H4 (cell line): Measurements from ENCODE around the gene BTG2. TPM values are rescaled to one million over a fixed set of nuclear protein-coding genes. Genes with fewer than 3 reads are reported as not detected.

Experiments used
- DNase-seq: peaks from one replicate; pipeline ENCODE4 v3.0.0-alpha.2; 2015; ENCODE audit warnings: low spot score
- total RNA-seq: library from RNA; depleted of rRNA; stranded (reverse); fragments of >200 nt; shearing (Covaris generic); gene quantifications from 2 replicates; pipeline ENCODE4 v1.2.3, GENCODE V29; 2014

The BTG2 gene
- total RNA-seq, 1 experiment from 2014 or later = 11.7 TPM

DNA sequence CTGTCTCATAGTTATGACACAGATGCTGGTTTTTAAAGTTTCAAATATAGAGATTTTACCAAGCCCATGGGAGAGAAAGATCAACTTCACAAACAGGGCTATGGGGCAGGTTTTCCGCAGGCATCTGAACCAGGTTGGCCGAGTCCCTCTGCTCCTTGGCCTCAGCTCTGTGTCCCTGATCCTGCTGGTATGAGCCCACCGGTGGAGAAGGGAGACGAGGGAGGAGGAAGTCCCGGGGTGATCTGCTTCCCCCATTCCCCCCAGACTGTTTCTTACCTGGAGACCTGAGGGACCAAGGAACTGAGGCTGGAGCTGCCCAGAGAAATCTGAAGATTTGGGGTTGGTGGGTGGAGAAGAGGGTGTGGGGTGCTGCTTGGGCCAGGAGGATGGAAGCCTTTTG is 28.9 kb upstream of the BTG2 start:
- no peak for DNase-seq

DNA sequence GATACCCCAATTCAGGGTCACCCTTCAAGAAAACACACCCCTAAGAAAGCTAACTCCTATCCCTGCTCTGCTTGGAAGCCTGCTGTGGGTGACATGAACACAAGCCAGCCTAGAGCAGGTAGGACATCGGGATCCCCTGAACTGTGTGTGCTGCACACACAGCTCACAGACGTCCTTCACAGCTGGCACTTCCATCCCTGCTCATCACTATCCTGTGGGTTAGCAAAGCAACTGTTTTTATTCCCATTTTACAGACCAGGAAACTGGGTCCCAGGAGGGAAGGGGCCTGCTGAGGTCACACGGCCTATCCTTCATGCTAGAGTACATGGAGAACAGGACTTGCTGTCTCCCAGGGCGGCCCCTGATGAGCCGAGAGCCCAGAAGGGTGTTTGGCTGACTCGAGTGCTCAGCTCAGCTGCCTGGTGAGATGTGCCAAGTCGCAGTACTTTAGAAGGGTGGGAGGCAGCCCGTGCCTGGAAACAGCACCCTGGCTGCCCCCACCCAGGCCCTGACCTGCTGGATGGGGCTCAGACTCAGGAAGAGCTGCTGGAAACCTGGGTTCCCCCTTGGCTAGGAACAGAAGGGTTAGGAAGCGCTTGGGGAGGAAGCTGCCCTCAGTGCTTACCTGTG is 28.3 kb upstream of the BTG2 start:
- DNase-seq = no peak

DNA sequence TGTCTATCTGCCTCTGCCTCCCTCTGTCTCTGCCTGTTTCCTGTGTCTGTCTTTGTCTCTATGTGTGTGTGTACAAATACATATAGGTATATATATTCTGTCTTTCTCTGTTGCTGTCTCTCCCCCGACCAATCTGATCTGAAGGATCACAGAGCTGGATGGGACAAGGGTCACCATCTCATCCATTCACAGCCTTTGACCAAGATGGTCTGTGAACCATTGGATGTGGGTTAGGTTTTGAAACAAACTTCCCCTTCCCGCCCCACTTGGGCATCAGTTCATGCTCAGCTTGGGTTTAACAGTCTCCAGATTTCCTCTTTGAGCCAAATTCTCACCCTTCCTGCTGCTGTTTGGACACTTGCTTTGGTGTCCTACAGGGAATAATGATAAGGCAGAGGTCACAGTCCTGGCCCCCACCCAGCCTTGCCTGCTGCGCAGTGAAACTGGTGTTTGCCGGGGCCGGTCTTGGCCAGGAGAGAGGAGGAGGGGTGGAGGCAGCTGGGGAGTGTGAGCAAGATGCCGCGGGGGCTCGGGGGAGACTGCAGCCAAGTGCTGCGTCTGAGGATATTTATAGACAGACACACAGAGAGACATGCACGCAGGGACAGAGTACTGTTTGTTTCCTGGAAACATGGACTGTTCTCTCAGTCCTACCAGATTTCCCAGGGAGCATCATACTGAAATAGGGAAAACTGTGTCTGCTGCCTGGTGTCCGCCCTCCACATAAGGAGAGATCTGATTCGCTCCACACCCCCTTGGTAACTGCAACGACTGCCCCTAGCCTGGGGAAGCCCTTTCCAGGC is 27.0 kb upstream of the BTG2 start:
- no peak for DNase-seq

DNA sequence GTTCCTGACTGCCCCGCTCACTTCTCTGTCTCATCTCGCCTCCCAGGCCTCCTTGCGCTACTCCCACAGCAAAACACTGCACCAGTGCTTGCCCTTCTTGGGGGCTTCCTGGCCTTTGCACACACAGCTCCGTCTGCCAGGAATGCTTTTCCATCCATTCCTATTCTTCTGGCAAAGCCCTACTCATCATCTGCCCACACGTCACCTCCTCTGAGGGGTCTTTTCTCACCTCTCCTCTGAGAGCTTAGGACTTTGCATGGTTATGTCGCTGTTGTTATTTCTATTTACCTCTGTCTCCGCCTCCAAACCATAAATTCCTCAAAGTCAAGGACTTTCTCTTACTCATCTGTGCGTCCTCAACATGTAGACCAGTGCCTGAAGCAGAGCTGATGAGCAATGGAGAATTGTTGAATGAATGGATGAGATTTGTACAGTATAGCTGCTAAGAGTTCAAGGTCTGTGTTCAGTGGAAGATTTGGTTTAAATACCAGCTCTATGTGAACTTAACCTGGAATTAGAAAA is 26.4 kb upstream of the BTG2 start:
- no peak for DNase-seq

DNA sequence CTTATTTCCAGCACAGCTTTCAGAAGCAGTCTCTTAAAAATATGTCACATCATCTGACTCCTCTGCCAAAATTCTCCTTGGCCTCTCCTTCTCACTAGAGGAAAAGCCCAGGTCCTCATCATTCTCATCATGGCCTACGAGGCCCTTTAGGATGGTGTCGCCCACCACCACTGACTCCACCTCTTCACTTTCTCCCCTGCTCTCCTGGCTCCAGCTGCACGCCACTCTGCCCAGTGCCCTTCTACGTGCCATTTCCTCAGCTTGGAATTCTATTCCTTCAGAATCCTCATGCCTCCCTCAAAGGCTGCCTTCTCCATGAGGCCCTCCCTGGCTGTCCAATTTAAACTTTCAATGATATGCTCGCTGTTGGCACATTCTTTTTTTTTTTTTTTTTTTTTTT is 25.3 kb upstream of the BTG2 start:
- no peak for DNase-seq

DNA sequence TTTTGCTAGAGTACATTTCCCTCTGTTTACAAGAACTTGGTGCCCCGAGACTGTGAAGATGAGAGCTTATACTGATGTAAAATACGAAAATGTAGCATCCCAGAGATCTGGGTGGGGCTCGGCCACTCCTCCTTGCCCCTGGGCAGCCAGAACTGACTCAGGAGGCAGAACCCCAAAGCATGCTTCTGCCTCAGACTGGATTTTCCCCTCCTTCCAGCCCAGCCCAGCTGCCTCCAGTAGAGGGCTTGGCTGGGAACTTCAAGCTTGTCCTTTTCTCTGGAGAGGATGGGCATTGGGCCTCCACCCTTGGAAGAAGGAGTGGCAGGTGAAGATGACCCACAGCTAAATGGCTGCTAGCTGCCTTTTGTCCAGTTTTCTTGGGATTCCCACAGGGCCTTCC is 24.3 kb upstream of the BTG2 start:
- DNase-seq = no peak

DNA sequence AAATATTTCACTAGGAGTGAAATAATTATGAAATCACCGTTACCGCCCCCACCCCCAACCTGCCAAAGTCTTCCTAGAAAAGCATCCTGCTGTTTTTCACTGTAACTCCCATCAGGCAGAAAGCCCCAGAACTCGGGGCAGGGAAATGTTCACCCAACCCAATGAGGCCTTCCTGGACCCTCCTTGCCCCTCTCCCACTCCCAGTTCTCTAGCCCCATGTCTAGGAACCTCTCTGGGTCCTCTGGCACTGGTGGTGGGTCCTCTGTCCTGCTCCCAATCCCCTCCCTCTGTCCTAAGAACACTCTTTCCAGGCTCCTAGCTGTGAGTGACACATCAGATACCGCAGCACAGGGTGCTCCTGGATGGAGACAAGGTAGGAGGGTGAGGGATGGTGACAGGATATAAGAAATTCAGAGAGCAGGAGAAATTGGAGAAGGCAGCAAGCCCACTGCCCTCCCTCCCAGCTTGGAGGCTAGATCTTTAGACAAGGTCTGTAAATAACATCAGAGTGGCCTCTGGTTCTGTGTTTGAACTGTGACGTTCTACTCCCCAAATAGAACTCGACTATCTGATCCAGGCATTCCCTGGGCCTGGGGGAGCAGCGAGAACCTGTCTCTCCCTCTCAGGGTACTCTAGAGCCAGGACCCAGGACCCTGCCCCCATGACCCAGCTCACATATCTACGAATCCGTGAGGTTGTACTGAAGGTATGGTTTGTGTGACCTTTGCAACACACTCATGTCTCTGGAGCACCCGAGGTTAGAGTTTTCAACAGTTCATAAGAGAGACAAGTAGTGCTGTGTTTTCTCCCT is 23.3 kb upstream of the BTG2 start:
- DNase-seq = no peak

DNA sequence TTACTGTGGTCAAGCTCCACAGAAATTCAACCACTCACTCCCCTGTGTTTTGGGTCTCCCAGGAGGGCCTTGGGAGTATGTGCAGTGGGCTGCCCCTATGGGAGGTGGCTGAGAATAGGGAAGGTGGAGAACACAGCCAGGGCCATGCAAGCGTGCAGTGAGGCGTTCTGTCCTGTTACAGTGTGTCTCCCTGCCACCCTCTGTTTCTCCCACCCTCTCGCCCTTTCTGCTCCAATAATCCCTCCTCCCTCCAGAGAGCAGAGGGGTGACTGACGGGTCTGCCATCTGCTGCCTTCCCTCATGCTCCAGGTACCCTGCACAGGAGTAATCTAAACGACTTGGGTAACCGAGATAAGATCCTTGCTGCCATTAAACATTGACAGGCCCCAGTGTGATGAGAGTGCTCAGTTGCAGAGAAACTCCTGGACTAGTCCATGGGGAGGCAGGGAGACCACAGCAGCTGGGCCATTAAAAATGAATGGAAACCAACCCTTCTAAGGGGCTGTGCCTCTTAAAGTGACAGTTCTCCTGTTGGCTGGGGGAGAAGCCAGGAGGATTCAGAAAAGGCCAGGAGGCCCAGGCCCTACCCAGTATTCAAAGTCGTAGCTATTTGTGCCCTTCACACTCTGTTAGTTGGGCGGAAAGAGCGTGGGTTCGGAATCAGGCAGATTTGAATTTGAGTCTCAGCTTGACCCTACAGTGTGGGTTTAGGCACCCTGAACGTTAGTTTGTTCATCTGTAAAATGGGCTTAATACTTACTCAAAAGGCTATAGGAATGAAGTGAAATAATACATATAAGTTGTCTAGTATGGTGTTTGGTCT is 22.4 kb upstream of the BTG2 start:
- no peak for DNase-seq

DNA sequence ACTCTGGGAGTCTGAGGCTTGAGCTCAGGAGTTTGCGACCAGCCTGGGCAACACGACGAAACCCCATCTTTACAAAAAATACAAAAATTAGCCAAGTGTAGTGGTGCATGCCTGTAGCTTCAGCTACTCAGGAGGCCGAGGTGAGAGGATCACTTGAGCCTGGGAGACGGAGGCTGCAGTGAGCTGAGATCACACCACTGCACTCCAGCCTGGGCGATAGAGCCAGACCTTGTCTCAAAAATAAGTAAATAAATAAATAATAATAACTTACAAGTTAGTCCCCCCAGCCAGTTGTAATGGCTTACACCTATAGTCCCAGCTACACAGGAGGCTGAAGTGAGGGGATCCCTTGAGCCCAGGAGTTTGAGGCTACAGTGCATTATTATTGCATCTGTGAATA is 21.7 kb upstream of the BTG2 start:
- no peak for DNase-seq

DNA sequence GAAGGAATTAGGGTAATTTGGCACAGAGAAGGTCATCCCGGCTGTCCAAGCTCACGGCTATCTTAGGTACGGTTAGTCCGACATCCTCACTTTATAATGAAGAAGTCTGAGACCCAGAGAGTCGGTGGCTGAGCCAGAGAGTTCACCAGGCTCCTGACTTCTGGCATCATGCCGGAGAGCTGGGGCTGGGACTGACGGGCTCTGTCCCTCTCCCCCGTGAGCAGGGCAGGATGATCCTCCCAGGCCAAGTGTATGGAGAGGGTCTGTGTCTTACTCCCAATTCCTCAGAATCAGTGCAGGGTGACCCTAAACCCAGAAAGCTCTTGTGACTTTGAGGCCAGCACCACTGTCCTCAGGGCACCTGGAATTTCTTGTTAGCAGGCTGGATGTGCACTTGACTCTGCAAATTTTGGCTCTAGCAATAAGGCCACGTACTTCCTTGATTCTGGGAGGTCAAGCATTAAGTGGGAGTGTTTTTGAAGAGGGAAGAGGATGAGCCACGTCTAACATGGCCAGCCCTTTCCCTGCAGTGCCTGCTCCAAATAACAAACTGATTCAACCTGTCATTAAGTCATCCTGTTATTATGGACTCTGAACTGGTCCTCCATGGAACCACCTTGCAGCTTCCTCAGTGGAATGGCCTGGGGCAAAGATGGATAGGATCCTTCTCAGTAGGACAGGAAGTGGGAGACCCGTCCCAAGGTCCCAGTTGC is 20.8 kb upstream of the BTG2 start:
- DNase-seq = no peak

DNA sequence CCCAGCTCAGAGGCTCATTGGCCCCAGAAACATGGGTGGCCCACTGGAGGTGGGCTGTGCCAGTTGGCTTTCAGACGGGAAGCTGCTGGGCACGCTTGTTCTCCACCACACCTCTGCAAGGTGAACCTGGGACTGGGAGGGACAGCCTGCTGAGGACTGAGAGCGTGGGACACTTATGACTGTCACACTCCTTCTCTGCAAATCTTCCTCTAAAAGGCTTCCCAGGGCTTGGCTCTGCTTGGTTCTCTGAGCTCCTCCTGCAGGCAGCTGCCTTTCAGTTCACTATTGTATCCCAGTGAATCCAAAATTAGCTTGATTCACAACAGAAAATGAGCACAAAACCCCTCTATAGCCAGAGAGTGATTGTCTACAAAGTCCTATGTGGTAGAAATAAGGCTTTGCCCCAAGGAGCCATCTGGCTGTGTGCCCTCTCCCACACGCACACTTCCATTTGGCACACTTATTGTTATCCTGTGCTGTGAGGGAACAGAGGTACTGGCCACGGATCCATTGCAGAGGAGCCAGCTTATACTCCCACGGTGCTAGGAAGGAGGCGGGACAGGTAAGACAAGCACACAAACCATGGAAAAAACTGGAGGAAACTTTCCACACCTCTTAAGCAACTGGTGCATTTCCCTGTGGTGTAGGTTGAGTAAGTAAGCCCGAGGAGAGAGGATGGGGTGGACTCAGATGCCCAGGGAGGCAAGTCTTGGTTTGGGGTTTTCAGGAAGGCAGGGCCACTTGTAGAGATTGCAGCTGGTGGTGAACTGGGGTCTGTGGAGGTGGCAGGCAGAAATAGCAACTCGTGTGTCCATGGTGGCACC is 18.9 kb upstream of the BTG2 start:
- no peak for DNase-seq

DNA sequence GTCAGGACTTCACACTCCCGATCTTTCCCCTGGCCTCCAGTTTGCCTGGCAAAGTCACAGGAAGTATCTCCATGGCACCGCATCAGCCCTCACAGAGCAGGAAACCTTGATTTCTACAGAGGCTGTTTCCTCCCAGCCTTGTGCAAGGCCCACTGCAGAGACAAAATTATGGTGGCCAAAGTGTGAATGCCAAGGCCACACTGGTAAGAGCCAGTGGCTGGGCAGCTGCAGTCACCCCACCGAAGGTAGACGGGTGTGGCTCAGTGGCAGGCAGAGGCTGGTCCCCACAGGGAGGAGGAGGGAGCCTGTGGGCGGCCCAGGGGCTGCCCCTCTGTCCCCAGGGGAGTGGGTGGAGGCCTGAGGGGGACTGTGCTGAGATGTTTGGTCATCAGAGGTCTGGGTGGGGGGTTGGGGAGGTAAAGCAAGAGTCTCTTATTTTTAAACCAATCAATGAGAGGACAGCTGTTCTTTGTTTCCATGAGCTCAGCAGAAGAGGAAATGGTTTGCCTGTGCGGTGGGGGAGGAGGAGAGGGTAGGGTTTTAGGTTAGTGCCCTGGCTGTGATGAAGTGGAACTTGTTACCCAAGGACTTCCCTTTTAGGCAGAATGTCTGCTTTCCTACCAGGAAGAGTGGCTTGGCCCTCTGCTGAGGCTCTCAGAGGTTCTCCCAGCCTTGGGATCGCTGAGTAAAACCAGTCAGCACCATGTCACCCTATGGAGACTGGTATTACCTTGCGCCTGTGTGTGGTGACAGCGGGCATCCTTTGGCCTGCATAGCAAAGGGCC is 18.0 kb upstream of the BTG2 start:
- peak; percentile 63 for DNase-seq

DNA sequence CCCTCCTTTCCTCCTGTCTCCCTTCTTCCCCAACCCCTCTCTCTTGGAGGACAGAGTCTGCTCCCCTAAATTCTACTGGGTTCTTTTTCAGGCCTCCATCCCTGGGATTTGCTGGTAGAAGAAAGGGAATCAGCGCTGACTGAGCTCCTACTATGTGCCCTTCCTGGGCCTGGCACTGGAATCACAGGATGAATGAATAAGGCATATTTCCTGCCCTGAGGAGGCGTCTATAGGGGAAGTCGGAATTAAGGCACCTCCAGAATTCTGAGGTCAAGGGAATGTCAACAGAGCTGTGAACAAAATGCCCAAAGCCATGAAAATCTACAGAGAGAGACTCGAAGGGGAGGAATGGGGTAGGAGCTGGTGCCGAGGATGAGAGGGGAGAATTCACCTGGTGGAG is 17.4 kb upstream of the BTG2 start:
- no peak for DNase-seq

DNA sequence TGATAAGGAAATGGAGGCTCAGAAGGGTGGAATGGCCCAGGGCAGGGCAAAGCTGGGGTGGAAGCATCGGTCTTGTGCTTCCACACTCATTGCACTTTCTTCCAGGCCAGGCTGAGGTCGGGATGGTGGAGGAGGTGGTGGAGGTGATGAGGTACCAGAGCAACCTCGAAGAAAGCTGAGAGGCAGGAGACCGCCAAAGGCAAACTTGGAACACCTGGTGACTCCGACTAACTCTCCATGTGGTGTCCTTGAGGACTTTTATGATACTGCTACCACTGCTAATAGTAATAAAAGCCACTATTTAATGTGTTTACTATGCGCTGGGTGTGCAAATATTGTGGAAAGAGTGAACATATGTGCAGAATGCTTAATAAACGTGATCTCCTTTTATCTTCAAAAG is 16.9 kb upstream of the BTG2 start:
- no peak for DNase-seq

DNA sequence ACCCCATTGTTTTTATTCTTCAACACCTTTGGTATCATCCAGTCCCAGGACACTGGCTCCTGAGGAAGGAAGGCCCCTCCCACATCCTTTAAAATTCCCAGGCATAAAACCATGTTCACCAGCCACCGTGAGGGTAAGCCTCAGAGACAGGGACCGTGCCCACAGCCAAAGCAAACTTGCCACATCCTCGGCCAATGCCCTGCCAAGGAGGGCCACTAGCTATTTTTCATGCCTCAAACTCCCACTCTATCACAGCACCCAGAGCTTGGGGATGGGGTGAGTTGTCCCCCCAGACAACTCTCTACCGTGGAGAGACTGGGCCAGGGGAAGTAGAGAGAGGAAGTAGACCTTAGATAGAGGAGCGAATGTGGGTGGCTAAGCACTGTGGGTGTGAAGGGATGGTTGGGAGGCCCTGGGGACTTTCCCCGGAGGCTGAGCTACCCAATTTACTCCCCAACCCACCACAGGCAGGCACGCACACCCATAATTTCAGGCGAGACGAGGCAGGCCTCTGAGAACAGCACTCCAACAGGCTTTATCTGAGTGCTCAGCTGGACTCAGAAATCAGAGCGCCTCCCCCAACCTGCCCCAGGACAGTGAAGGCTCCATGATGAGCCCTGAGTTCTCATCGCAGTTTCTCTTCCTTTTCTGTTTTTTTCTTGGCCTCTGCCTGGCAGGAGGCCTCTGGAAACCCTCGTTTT is 15.9 kb upstream of the BTG2 start:
- DNase-seq = no peak

DNA sequence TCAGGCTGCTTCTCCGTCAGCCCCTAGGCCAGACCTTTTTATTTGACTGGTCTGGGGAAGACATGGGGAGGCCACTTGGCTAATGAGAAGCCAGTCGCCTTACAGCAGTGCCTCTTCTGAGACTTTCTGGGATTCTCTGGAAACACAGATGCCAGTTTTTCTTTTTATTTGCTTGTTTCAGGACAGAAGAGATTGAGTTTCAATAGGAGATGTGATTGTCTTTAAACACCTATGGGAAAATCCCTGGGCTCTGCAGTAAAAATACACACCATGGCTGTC is 15.4 kb upstream of the BTG2 start:
- no peak for DNase-seq

DNA sequence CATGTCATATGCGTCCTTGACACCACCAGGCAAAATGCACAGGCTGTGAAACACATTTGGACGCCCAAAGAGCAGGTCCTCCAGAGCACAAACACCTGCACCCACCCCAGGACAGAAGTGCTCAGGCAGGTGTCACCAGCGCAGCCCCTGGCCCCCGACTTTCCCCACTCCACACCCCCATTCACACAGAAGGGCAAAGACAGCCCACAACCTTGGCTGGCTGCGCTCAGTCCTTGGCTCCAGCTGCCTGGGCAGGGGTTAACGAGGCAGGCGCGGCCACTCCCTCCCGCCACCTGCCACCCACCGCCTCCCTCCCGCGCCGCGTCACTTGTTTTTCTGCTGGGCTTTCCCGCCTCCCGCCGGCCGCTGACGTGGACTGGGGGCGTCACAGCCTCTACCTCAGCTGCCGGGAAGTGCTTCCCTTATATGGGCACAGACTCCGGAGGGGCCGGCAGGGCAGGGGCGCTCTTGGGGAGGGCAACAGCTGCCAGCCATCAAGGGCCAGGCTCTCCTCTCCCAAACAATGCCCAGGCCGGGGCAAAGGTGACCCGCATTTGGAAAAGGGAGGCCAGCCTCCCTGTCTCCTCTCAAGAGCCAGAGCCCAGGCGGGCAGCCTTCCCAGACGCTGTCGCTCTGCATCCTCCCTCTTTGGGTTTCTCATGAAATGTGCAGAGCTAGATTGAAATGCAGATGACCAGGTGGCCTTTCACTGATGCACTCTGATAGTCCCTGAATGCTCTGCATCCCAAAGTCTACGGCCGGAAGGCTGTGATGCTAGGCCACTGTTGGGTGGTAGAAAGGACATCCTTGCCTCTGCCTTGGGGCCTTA is 14.8 kb upstream of the BTG2 start:
- no peak for DNase-seq
